HG03457 (cell line): ENCODE measurements around the gene WDR70.
"Not testable (repeated sequence)": the region's sequence is repeated elsewhere in the genome, so short reads cannot be mapped to it uniquely, and the experiment has no call there.

ENCODE experiments used
- ATAC-seq: cut with Tn5 transposase; IDR thresholded peaks from one replicate; pipeline ENCODE4 v1.9.1; 2021; ENCODE audit warnings: moderate number of reproducible peaks; ENCODE audit not compliant: unreplicated experiment

The WDR70 gene

GRCh38 chr5:37453252-37453651 is 74.1 kb downstream of the WDR70 start:
- not testable (repeated sequence) for ATAC-seq

DNA sequence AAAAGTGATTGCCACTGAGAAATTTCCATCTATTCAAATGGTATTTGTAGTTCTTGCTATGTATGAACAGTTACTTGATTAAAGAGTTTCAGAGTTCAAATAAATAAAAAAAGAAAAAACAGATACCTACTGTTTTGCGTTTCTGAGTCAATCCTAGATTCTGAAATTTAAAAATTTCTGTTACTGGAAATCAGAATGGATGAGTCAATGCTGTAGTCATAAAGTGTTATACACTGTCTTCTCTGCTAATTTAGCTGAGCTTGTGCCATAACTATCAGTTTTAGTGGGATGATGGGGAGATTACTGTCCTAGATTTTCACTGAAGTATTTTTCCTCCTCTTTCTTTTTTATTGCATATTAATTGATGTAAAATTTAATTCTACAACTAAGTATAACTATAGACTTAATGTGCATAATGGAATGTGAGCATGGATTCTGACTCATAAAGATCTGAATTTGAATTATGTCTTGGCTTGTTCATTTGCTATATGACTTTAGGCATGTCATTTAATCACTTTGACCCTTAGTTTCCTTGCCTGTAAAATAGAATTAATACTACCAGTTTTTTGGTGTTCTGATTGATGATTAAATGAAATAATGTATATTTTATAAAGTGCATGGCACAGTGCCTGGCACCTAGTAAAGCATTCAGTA is 75.4 kb downstream of the WDR70 start:
- ATAC-seq: not testable (repeated sequence)

GRCh38 chr5:37463191-37464051 is 84.3 kb downstream of the WDR70 start:
- not testable (repeated sequence) for ATAC-seq

GRCh38 chr5:37464581-37464980 is 85.5 kb downstream of the WDR70 start:
- ATAC-seq: not testable (repeated sequence)

DNA sequence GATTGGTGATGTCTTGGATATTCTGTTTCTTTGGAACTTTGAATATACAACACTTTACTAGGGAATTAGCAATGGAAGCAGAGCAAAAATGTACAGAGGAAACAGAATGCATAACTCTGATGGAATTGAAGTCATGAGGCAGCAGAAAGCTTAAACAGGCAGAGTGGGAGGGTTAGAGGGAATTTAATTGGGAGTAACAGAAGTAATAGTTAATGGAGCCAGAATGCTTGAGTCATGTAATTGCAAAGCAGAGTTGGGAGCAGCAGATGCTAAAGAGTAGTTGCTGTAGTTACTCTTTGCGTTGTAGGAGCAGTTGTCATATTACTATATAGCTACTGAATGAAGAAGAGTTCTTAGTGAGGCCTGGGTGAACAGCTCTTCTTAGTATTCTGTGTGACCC is 90.3 kb downstream of the WDR70 start:
- ATAC-seq: not testable (repeated sequence)

- no peak for ATAC-seq
These were observed 92.6 kb downstream of the WDR70 start for GRCh38 chr5:37471666-37472197.

- no peak for ATAC-seq
These were observed 98.3 kb downstream of the WDR70 start for GRCh38 chr5:37477426-37477825.

GRCh38 chr5:37478121-37478894 is 99.2 kb downstream of the WDR70 start:
- no peak for ATAC-seq

DNA sequence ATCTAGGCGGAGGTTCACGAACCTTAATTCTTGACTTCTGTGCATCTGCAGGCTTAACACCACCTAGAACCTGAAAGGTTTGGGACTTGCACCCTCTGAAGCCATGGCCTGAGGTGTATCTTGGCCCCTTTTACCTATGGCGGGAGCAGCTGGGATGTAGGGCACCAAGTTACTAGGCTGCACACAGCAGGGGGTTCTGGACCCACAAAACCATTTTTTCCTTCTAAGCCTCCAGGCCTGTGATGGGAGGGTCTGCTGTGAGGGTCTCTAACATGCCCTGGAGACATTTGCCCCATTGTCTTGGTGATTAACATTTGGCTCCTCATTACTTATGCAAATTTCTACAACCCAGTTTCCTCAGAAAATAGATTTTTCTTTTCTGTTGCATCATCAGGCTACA is 102.3 kb downstream of the WDR70 start:
- ATAC-seq: not testable (repeated sequence)

GRCh38 chr5:37490120-37490810 is 111.1 kb downstream of the WDR70 start:
- ATAC-seq: no peak

GRCh38 chr5:37490931-37491330 is 111.8 kb downstream of the WDR70 start:
- ATAC-seq: no peak

GRCh38 chr5:37492778-37493555 is 113.8 kb downstream of the WDR70 start:
- ATAC-seq: no peak

DNA sequence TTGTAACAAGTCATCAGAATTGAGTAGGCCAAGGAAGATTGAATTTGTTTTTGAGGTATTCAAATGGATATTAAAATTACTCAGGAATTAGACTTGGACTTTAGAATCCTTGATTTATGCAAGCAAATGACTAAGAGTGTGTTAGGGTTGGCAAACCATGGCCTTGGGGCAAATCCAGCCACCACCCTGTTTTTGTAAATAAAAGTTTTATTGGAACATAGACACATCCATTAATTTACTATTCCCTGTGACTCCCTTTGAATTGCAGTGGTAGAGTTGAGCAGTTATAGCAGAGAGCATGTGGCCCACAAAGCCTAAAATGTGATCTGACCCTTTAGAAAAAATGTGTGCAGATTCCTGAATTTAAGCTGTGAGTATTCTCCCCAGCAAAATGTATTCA is 115.6 kb downstream of the WDR70 start:
- no peak for ATAC-seq

GRCh38 chr5:37495210-37495609 is 116.1 kb downstream of the WDR70 start:
- ATAC-seq: no peak

- ATAC-seq: no peak
These were observed 116.7 kb downstream of the WDR70 start for GRCh38 chr5:37495668-37496347.

DNA sequence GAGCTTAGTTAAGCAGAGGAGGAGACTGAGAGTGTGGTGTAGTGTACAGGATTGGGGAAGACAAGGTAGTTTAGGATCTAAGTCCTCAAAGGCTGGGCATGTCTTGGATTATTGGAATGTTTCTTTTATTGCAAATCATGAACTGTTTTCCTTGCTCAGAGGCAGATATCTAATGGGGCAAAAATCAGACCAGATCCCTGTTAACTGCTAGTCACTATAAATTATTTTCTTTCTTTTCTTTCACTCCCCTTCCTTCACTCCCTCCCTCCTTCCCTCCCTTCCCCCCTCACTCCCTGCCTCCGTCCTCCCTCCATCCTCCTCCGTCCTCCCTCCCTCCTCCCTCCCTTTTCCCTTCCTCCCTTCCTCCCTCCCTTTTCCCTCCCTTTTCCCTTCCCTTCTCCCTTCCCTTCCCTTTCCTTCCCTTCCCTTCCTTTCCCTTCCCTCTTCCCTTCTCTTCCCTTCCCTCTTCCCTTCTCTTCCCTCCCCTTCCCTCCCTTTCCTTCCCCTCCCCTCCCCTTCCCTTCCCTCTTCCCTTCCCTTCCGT is 117.9 kb downstream of the WDR70 start:
- no peak for ATAC-seq

GRCh38 chr5:37501152-37501551 is 122.0 kb downstream of the WDR70 start:
- no peak for ATAC-seq

- ATAC-seq: no peak
These were observed 127.1 kb downstream of the WDR70 start for GRCh38 chr5:37506241-37506640.

DNA sequence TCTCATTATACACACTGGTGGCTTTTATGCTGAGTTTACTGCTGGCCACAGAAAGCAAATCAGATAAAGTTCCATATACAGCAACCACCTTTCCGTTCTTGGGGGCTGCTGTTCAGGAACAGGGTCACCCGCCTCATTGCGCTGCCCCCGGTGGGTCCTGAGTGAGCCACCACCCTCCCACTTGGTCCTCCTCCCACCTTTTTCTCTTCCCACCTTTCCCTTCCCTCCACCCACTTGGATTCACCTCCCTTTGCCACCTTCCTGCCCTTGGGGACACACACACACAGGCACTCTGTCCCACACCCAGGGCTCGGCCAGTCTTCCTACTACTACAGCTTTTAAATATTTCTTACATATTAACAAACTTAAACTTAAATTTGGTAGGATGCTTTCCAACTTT is 127.6 kb downstream of the WDR70 start:
- no peak for ATAC-seq
